ENCODE measurements around the gene NEK3. TPM values are rescaled to one million over a fixed set of nuclear protein-coding genes. Genes with fewer than 3 reads are reported as not detected.
A peak's percentile ranks its signal among the peaks of the same experiment; 100 is the strongest.
"Not testable (repeated sequence)": the region's sequence is repeated elsewhere in the genome, so short reads cannot be mapped to it uniquely, and the experiment has no call there.

NEK3 gene
- polyA plus RNA-seq, 1 donor from 2014 or later, result 61.0 TPM

DNA sequence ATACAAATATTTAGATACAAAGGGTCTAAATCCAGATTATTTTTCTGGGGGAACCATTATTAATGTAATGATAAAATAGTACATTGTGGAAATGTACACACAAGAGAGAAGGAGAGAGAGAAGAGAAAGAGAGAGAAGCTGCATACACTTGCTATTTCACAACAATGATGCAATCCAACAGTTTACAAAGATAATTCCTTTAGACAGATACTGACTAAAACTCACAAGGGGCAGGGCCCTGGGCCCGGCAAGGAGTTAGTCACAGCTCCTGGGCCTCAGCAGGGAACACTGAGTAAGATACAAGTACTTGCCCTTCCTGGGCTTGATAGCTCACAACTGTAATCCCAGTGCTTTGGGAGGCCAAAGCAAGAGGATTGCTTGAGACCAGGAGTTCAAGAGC, 44.5 kb upstream of the NEK3 start:
- not testable (repeated sequence) for H4K20me1 ChIP-seq (ENCODE audit: insufficient read depth); H3K27me3 ChIP-seq (ENCODE audit: insufficient read depth, low read depth, low read length); H3K4me2 ChIP-seq (ENCODE audit: low read length); H3K27ac ChIP-seq (ENCODE audit: low read length); H3F3A ChIP-seq (ENCODE audit: insufficient read depth, low read length, poor library complexity, severe bottlenecking); H3K9me3 ChIP-seq (ENCODE audit: low read length); H3K36me3 ChIP-seq (ENCODE audit: insufficient read depth, low read length); H3K79me2 ChIP-seq (replicated peaks; ENCODE audit: insufficient read depth, low read length); H3K9ac ChIP-seq (ENCODE audit: low read length); H3K4me3 ChIP-seq (ENCODE audit: low read length); H2AFZ ChIP-seq (ENCODE audit: low read depth, low read length); H3K9me2 ChIP-seq (ENCODE audit: insufficient read depth, low read length)

DNA sequence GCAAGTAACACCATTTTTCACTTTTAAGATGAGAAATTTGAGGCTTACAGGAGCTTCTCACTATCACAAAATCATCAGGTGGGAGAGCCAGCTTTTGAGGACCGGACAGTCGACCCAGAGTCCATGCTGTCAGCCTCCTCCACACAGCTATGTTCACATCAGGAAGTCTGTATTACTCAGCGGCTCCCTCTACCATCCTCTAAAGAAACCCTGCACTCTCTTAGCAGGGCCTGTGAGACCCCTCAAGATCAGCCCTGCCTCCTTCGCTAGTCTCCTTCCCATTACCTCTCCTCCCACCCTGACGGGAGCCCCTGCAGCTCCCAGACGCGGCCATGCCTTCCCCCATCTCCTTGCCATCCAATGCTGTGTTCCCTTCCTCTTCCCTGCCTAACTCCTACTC, 43.1 kb upstream of the NEK3 start:
- not testable (repeated sequence) for H3K9ac ChIP-seq (ENCODE audit: low read length); H4K20me1 ChIP-seq (ENCODE audit: insufficient read depth); H3F3A ChIP-seq (ENCODE audit: insufficient read depth, low read length, poor library complexity, severe bottlenecking); H3K4me3 ChIP-seq (ENCODE audit: low read length); H3K79me2 ChIP-seq (replicated peaks; ENCODE audit: insufficient read depth, low read length); H3K9me3 ChIP-seq (ENCODE audit: low read length); H3K27me3 ChIP-seq (ENCODE audit: insufficient read depth, low read depth, low read length); H3K36me3 ChIP-seq (ENCODE audit: insufficient read depth, low read length); H2AFZ ChIP-seq (ENCODE audit: low read depth, low read length); H3K4me2 ChIP-seq (ENCODE audit: low read length); H3K27ac ChIP-seq (ENCODE audit: low read length); H3K9me2 ChIP-seq (ENCODE audit: insufficient read depth, low read length)

DNA sequence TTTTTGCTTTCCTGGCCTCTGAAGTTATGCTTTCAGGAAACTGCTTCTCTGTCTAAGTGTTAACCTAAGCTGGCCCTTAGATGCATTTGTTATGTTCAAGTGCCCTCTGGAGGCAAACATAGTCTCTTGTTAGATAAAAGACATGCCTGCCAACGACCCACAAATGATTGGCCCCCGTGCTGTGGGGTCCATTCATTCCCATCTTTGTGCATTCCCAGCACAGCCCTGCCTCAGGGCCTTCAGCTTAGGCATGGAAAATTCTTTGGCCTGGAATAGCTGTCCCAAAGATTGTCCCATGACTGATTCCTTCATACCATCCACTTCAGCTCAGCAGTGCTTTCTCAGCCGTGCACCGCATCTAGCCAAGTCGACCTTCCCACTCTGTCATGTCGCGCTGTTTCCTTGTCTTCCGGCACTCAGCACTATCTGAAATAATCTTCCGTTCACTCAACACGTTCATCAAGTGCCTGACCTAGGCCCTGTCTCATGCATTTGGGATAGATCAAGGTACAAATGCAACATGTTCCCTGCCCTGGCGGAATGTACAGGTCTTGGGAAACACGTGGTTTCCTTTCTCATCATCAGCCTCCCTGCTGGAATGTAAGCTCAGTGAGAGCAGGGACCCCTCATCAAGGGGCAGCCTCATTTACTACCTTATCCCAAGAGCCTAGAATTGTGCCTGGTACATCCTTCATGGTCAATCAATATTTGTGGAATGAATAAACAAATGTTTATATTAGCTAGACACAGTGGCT, 42.2 kb upstream of the NEK3 start:
- H3K9ac ChIP-seq (ENCODE audit: low read length); H3K9me3 ChIP-seq (ENCODE audit: low read length); H3K36me3 ChIP-seq (ENCODE audit: insufficient read depth, low read length); H3K27ac ChIP-seq (ENCODE audit: low read length); H3F3A ChIP-seq (ENCODE audit: insufficient read depth, low read length, poor library complexity, severe bottlenecking); H3K27me3 ChIP-seq (ENCODE audit: insufficient read depth, low read depth, low read length); H4K20me1 ChIP-seq (ENCODE audit: insufficient read depth); H3K79me2 ChIP-seq (replicated peaks; ENCODE audit: insufficient read depth, low read length); H3K4me2 ChIP-seq (ENCODE audit: low read length); H2AFZ ChIP-seq (ENCODE audit: low read depth, low read length); H3K4me3 ChIP-seq (ENCODE audit: low read length); H3K9me2 ChIP-seq (ENCODE audit: insufficient read depth, low read length): not testable (repeated sequence)
- peak; percentile 55 for TF ChIP-seq SMC3 (conservative IDR thresholded peaks at IDR 0.05; ENCODE audit: poor library complexity)
- TF ChIP-seq, protein P1, sequence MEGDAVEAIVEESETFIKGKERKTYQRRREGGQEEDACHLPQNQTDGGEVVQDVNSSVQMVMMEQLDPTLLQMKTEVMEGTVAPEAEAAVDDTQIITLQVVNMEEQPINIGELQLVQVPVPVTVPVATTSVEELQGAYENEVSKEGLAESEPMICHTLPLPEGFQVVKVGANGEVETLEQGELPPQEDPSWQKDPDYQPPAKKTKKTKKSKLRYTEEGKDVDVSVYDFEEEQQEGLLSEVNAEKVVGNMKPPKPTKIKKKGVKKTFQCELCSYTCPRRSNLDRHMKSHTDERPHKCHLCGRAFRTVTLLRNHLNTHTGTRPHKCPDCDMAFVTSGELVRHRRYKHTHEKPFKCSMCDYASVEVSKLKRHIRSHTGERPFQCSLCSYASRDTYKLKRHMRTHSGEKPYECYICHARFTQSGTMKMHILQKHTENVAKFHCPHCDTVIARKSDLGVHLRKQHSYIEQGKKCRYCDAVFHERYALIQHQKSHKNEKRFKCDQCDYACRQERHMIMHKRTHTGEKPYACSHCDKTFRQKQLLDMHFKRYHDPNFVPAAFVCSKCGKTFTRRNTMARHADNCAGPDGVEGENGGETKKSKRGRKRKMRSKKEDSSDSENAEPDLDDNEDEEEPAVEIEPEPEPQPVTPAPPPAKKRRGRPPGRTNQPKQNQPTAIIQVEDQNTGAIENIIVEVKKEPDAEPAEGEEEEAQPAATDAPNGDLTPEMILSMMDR (IDR thresholded peaks at IDR 0.05; ENCODE audit: poor library complexity, severe bottlenecking), result peak; percentile 60
- peak; percentile 56 for TF ChIP-seq RAD21 (conservative IDR thresholded peaks at IDR 0.05)

DNA sequence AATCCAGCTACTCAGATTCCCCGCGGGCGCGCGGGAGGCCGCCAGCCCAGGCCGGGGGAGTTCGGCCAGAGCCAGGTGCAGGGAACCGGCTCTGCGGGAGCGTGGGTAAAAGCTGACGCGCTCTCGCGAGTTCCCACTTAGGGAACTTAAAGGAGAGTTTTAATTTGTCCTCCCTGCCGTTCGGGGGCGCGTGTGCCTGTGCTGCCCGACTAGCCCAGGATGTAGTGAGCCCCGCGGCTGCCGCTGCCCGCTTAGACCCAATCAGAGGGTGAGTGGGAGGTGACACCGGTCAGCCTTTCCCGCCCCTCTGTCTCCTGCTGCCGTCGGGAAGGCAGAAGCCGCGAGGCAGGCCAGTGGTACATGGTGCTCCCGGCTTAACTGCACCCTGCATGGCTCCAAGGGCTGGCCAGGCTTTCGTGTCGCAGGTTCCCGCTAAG, 36.0 kb upstream of the NEK3 start:
- no peak overlapping the region for H2AFZ ChIP-seq (ENCODE audit: low read depth, low read length)
- peaks cover 30% of the 10 kb centered on the region for H3K79me2 ChIP-seq (replicated peaks; ENCODE audit: insufficient read depth, low read length)
- H3K27me3 ChIP-seq (ENCODE audit: insufficient read depth, low read depth, low read length), result no peaks in the 10 kb centered on the region
- H3K4me3 ChIP-seq (ENCODE audit: low read length), result no peak overlapping the region
- H3K27ac ChIP-seq (ENCODE audit: low read length), result no peak overlapping the region
- H3K9me3 ChIP-seq (ENCODE audit: low read length), result no peaks in the 10 kb centered on the region
- H4K20me1 ChIP-seq (ENCODE audit: insufficient read depth), result no peaks in the 10 kb centered on the region
- H3K9me2 ChIP-seq (ENCODE audit: insufficient read depth, low read length), result no peaks in the 10 kb centered on the region
- no peaks in the 10 kb centered on the region for H3F3A ChIP-seq (ENCODE audit: insufficient read depth, low read length, poor library complexity, severe bottlenecking)
- H3K4me2 ChIP-seq (ENCODE audit: low read length), result no peak overlapping the region
- H3K36me3 ChIP-seq (ENCODE audit: insufficient read depth, low read length), result no peaks in the 10 kb centered on the region
- TF ChIP-seq MXI1 (conservative IDR thresholded peaks at IDR 0.05; ENCODE audit: poor library complexity, severe bottlenecking), result no peak
- no peak for TF ChIP-seq TAF1 (IDR thresholded peaks at IDR 0.05; ENCODE audit: low read depth)
- TF ChIP-seq SMC3 (conservative IDR thresholded peaks at IDR 0.05; ENCODE audit: poor library complexity), result no peak
- no peak for TF ChIP-seq RAD21 (conservative IDR thresholded peaks at IDR 0.05)
- TF ChIP-seq POLR2AphosphoS5 (IDR thresholded peaks at IDR 0.05), result no peak
- TF ChIP-seq, protein P1 (IDR thresholded peaks at IDR 0.05; ENCODE audit: poor library complexity, severe bottlenecking), result no peak
- no peak for TF ChIP-seq EP300 (conservative IDR thresholded peaks at IDR 0.05; ENCODE audit: poor library complexity, severe bottlenecking)
- TF ChIP-seq, protein P2, sequence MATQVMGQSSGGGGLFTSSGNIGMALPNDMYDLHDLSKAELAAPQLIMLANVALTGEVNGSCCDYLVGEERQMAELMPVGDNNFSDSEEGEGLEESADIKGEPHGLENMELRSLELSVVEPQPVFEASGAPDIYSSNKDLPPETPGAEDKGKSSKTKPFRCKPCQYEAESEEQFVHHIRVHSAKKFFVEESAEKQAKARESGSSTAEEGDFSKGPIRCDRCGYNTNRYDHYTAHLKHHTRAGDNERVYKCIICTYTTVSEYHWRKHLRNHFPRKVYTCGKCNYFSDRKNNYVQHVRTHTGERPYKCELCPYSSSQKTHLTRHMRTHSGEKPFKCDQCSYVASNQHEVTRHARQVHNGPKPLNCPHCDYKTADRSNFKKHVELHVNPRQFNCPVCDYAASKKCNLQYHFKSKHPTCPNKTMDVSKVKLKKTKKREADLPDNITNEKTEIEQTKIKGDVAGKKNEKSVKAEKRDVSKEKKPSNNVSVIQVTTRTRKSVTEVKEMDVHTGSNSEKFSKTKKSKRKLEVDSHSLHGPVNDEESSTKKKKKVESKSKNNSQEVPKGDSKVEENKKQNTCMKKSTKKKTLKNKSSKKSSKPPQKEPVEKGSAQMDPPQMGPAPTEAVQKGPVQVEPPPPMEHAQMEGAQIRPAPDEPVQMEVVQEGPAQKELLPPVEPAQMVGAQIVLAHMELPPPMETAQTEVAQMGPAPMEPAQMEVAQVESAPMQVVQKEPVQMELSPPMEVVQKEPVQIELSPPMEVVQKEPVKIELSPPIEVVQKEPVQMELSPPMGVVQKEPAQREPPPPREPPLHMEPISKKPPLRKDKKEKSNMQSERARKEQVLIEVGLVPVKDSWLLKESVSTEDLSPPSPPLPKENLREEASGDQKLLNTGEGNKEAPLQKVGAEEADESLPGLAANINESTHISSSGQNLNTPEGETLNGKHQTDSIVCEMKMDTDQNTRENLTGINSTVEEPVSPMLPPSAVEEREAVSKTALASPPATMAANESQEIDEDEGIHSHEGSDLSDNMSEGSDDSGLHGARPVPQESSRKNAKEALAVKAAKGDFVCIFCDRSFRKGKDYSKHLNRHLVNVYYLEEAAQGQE (IDR thresholded peaks at IDR 0.05; ENCODE audit: borderline replicate concordance), result no peak
- TF ChIP-seq EZH2 (IDR thresholded peaks at IDR 0.05; ENCODE audit: borderline replicate concordance, insufficient read depth, low read length, poor library complexity, severe bottlenecking), result no peak
- no peak overlapping the region for H3K9ac ChIP-seq (ENCODE audit: low read length)
